Measurements from ENCODE around the gene GID8. TPM values are rescaled to one million over a fixed set of nuclear protein-coding genes. Genes with fewer than 3 reads are reported as not detected.

Gene GID8
- total and polyA plus RNA-seq, 2 of the 4 experiments (the other 2 are of a cell fraction): 21.5 to 33.9 TPM

DNA sequence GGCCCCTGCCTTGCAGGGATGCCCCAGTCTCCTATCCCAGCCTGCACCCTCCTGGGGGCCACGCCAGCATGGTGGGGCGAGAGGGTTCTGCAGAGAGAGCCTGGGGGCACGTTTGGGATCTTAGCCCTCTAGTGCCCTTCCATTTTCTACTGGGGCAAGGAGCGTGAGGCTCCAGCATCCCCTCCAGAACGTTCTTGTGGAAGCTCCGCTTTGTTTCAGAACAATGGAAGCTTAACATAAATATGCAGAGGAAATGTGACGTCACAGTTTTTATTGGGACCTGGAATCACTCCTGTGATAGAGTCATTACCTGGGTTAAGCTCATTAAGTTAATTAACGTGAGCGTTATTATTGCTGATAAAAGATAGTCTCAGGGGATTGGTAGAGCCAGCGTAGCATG lies 49.2 kb downstream of the GID8 start:
- Histone ChIP-seq H3K27ac (ENCODE audit: insufficient read depth, low read length) (no peak overlapping the region), H4K91ac (ENCODE audit: insufficient read depth, low read depth, low read length) (no peak overlapping the region), H2AK5ac (ENCODE audit: low read depth, low read length) (no peak overlapping the region), H3K79me1 (ENCODE audit: low read depth in 1 of 2, low read length in 2 of 2) (no peaks in the 10 kb centered on the region), H2BK20ac (ENCODE audit: low read depth, low read length) (no peak overlapping the region), H3K14ac (replicated peaks; ENCODE audit: low read depth, low read length) (no peak overlapping the region), H4K5ac (ENCODE audit: low read depth, low read length) (no peak overlapping the region), H3K4ac (ENCODE audit: low read depth, low read length) (no peak overlapping the region), H3K56ac (ENCODE audit: extremely low read depth, insufficient read depth, low read length) (no peak overlapping the region), H3K4me3 (ENCODE audit: insufficient read depth, low read depth, low read length) (no peak overlapping the region), H2AFZ (replicated peaks; ENCODE audit: low read length, poor library complexity) (no peak overlapping the region), H2BK15ac (ENCODE audit: low read depth, low read length) (no peak overlapping the region), H4K20me1 (ENCODE audit: insufficient read depth, low read length) (no peaks in the 10 kb centered on the region), H3K23ac (ENCODE audit: low read depth, low read length) (no peak overlapping the region), H2AK9ac (replicated peaks; ENCODE audit: low read depth, low read length, poor library complexity) (no peak overlapping the region), H3K4me1 (ENCODE audit: control insufficient read depth, insufficient read depth, low read length) (no peaks in the 10 kb centered on the region), H3K27me3 (ENCODE audit: control insufficient read depth, insufficient read depth, low read length) (peaks cover 67% of the 10 kb centered on the region), H3K18ac (ENCODE audit: low read depth, low read length) (no peak overlapping the region), H3K9me1 (ENCODE audit: insufficient read depth, low read length) (no peaks in the 10 kb centered on the region), H3K9ac (ENCODE audit: low read depth, low read length) (no peak overlapping the region), H3K9me3 (ENCODE audit: control insufficient read depth, insufficient read depth, low read length) (no peaks in the 10 kb centered on the region), H3K4me2 (ENCODE audit: low read depth, low read length) (no peak overlapping the region), H2BK120ac (ENCODE audit: low read depth, low read length) (no peak overlapping the region), H4K8ac (ENCODE audit: low read depth in 2 of 2, low read length in 2 of 2) (no peak overlapping the region), H2BK5ac (ENCODE audit: low read depth, low read length, poor library complexity, severe bottlenecking) (no peak overlapping the region), H3K36me3 (ENCODE audit: control insufficient read depth, insufficient read depth, low read length) (no peaks in the 10 kb centered on the region)
- TF ChIP-seq RFX5 (IDR thresholded peaks at IDR 0.05; ENCODE audit: low read depth, low read length) (no peak), CTCF (conservative IDR thresholded peaks at IDR 0.05; ENCODE audit: low read depth, low read length) (no peak), SMC3 (IDR thresholded peaks at IDR 0.05; ENCODE audit: low read depth, low read length) (no peak), FOS (IDR thresholded peaks at IDR 0.05; ENCODE audit: low read depth, low read length) (no peak), MXI1 (IDR thresholded peaks at IDR 0.05; ENCODE audit: borderline replicate concordance, low read depth, low read length) (no peak), MAFK (IDR thresholded peaks at IDR 0.05; ENCODE audit: low read depth, low read length) (no peak)
- TF ChIP-seq, protein P1, sequence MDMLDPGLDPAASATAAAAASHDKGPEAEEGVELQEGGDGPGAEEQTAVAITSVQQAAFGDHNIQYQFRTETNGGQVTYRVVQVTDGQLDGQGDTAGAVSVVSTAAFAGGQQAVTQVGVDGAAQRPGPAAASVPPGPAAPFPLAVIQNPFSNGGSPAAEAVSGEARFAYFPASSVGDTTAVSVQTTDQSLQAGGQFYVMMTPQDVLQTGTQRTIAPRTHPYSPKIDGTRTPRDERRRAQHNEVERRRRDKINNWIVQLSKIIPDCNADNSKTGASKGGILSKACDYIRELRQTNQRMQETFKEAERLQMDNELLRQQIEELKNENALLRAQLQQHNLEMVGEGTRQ (IDR thresholded peaks at IDR 0.05; ENCODE audit: low read depth, low read length): no peak
- intact Hi-C loops (cut with micrococcal nuclease): no loop called here
- 82% methylated on average over 5 of the region's 10 CpGs; no CpG with 5 or more reads in 1 of the 2 experiments for WGBS, 2 experiments (ENCODE audit: extremely low coverage in 2 of 2, insufficient read length in 1 of 2)
- BruUV-seq (replicated peaks): no TSS peak
- ATAC-seq (ENCODE audit: low read depth): no peak
- in situ Hi-C loops (cut with MboI; ENCODE audit: low sequenced_read_pairs): no loop called here
- no peak for DNase-seq
- CTCF ChIA-PET: no interaction called here
- dilution Hi-C loops (cut with HindIII; ENCODE audit: low sequenced_read_pairs, unreplicated experiment): no loop called here
- POLR2A ChIA-PET (ENCODE audit: unreplicated experiment): no interaction called here

Measured in IMR-90 (cell line).